ENCODE results near the gene PABPN1.

PABPN1 gene

GRCh38 chr14:23299211-23299957 lies 21.9 kb upstream of the PABPN1 start:
- Histone ChIP-seq H3K27ac (peak overlapping the region in 1 of 2 donors; percentile 69), H3K4me3 (no peak overlapping the region)
- no peak for DNase-seq (ENCODE audit: low spot score)
- TF ChIP-seq CTCF (IDR thresholded peaks at IDR 0.05): no peak

DNA sequence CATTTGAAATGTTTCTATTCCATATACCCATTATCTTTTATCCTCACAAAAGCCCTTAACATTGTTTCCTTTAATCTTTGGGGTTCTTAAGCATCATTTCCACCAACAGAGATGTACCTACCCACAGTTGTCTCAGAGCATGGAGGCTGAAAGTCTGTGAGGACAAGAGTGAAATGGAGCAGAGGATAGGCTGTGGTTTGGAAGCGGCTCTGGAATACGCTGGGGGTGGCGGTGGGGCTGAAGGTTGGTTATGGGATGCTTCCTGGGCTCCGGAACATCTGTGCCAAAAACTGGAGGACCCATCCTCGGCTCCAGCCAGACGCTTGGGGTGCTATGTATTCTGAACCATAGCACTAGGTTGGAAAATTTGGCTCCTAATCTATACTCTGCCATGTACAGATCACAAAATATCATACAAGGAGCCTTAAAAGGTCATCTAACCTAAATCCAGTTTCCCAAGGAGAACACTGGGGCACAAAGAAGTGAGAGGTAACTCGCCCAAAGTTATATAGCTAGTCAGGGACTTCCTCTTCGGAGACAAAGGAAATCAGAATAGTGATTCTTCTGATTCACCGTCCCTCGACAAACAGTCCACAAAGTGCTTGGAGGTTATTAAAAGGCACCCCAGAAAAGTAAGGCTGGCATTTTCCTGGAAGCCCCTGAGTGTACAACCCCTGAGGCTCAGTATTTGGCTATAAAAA lies 21.1 kb upstream of the PABPN1 start:
- no peak for TF ChIP-seq CTCF (IDR thresholded peaks at IDR 0.05)
- Histone ChIP-seq H3K27ac (peak overlapping the region; percentile 97 to 100), H3K4me3 (peak overlapping the region; percentile 92)
- no peak for DNase-seq (ENCODE audit: low spot score)

DNA sequence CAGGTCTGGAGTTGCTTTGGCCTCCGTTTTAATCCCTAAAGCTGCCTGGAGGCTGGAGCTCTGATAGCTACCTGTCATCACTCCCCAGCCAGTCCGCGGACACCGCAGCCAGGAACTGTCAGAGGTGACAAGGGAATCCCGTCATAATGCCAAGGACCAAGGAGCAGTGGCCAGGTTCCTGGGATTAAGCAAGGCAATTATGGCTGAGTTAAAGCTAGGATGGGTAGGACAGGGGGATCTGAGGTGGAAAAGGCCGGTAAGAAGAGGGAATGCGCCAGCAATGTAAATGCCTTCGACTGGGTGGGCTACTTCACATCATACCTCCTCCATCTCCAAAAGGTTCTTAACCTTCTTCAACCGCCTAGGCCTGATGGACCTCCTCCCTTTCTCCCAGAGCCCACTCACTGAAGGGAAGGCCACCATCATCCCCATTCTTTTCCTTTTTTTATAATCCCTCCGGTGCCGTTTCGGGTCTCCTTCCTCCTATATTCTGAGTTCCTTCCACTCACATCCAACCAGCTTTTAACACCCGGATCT lies 20.5 kb upstream of the PABPN1 start:
- H3K4me3 ChIP-seq: peak overlapping the region; percentile 92
- TF ChIP-seq CTCF (IDR thresholded peaks at IDR 0.05): no peak
- H3K27ac ChIP-seq: peak overlapping the region; percentile 97 to 100
- no peak for DNase-seq (ENCODE audit: low spot score)

- peak overlapping the region; percentile 97 to 100 for H3K27ac ChIP-seq
- peak; percentile 45 for TF ChIP-seq CTCF (IDR thresholded peaks at IDR 0.05)
These were observed 19.8 kb upstream of the PABPN1 start for GRCh38 chr14:23301288-23301968.

GRCh38 chr14:23301969-23302289 lies 19.3 kb upstream of the PABPN1 start:
- H3K27ac ChIP-seq: peak overlapping the region; percentile 97 to 100
- TF ChIP-seq CTCF (IDR thresholded peaks at IDR 0.05): no peak
- DNase-seq (ENCODE audit: low spot score): no peak
- peak overlapping the region; percentile 92 for H3K4me3 ChIP-seq

More at GRCh38 chr14:23301288-23301968, 19.8 kb upstream of the PABPN1 start:
- peak overlapping the region; percentile 92 for H3K4me3 ChIP-seq
- peak; percentile 99 for DNase-seq (ENCODE audit: low spot score)

- peak; percentile 83 for DNase-seq (ENCODE audit: low spot score)
- peak within 1 kb of the TSS; percentile 92 for H3K4me3 ChIP-seq
- TF ChIP-seq CTCF (IDR thresholded peaks at IDR 0.05): no peak
- peak within 1 kb of the TSS; percentile 97 to 100 for H3K27ac ChIP-seq
These were observed 18.7 kb upstream of the PABPN1 start, which contains the start of gene PPP1R3E for GRCh38 chr14:23302290-23303225. PPP1R3E (minus strand) TSS chr14:23302859; CDS start chr14:23302576, 283 bp downstream.
